ENCODE measurements around the gene ACE2. TPM values are rescaled to one million over a fixed set of nuclear protein-coding genes. Genes with fewer than 3 reads are reported as not detected.

ACE2 gene
- total RNA-seq, 1 experiment from 2014 or later, result 0.08 TPM

GRCh38 chrX:15605226-15605625 lies 4.5 kb upstream of the ACE2 start:
- H3K4me3 ChIP-seq, result no peak overlapping the region
- no peaks in the 10 kb centered on the region for H3K9me3 ChIP-seq (replicated peaks)
- no peak overlapping the region for H3K27ac ChIP-seq
- no peaks in the 10 kb centered on the region for H3K36me3 ChIP-seq
- no peak for DNase-seq (ENCODE audit: low read depth in 1 of 2, low spot score in 2 of 2)
- no peaks in the 10 kb centered on the region for H3K27me3 ChIP-seq (replicated peaks)
- no peaks in the 10 kb centered on the region for H3K4me1 ChIP-seq (replicated peaks)

GRCh38 chrX:15602761-15603160 lies 2.0 kb upstream of the ACE2 start:
- Histone ChIP-seq H3K36me3 (no peaks in the 10 kb centered on the region), H3K27ac (no peak overlapping the region), H3K9me3 (replicated peaks) (no peaks in the 10 kb centered on the region), H3K27me3 (replicated peaks) (no peaks in the 10 kb centered on the region), H3K4me3 (no peak overlapping the region), H3K4me1 (replicated peaks) (no peaks in the 10 kb centered on the region)
- DNase-seq (ENCODE audit: low read depth in 1 of 2, low spot score in 2 of 2), result no peak

GRCh38 chrX:15601932-15602331 lies 1.2 kb upstream of the ACE2 start:
- Histone ChIP-seq H3K9me3 (replicated peaks) (no peaks in the 10 kb centered on the region), H3K4me3 (no peak overlapping the region), H3K36me3 (no peaks in the 10 kb centered on the region), H3K27me3 (replicated peaks) (no peaks in the 10 kb centered on the region), H3K4me1 (replicated peaks) (no peaks in the 10 kb centered on the region), H3K27ac (no peak overlapping the region)
- DNase-seq (ENCODE audit: low read depth in 1 of 2, low spot score in 2 of 2), result no peak

GRCh38 chrX:15600049-15600448 lies 711 bp downstream of the ACE2 start:
- Histone ChIP-seq H3K4me1 (replicated peaks) (no peaks in the 10 kb centered on the region), H3K36me3 (no peaks in the 10 kb centered on the region), H3K27ac (no peak overlapping the region), H3K9me3 (replicated peaks) (no peaks in the 10 kb centered on the region), H3K4me3 (no peak overlapping the region), H3K27me3 (replicated peaks) (no peaks in the 10 kb centered on the region)
- no peak for DNase-seq (ENCODE audit: low read depth in 1 of 2, low spot score in 2 of 2)

- Histone ChIP-seq H3K4me3 (no peak overlapping the region), H3K36me3 (no peaks in the 10 kb centered on the region), H3K27me3 (replicated peaks) (no peaks in the 10 kb centered on the region), H3K27ac (no peak overlapping the region), H3K9me3 (replicated peaks) (no peaks in the 10 kb centered on the region), H3K4me1 (replicated peaks) (no peaks in the 10 kb centered on the region)
- DNase-seq (ENCODE audit: low read depth in 1 of 2, low spot score in 2 of 2), result no peak
Observed at GRCh38 chrX:15599461-15599860, 1.3 kb downstream of the ACE2 start.

GRCh38 chrX:15598026-15598425 lies 2.7 kb downstream of the ACE2 start:
- DNase-seq (ENCODE audit: low read depth in 1 of 2, low spot score in 2 of 2), result no peak
- no peaks in the 10 kb centered on the region for H3K4me1 ChIP-seq (replicated peaks)

GRCh38 chrX:15594371-15594770 lies 6.4 kb downstream of the ACE2 start:
- H3K27ac ChIP-seq, result no peak overlapping the region
- no peak for DNase-seq (ENCODE audit: low read depth in 1 of 2, low spot score in 2 of 2)
- no peaks in the 10 kb centered on the region for H3K27me3 ChIP-seq (replicated peaks)
- no peaks in the 10 kb centered on the region for H3K9me3 ChIP-seq (replicated peaks)
- no peaks in the 10 kb centered on the region for H3K4me1 ChIP-seq (replicated peaks)
- no peak overlapping the region for H3K4me3 ChIP-seq
- no peaks in the 10 kb centered on the region for H3K36me3 ChIP-seq

More at GRCh38 chrX:15598026-15598425, 2.7 kb downstream of the ACE2 start:
- no peaks in the 10 kb centered on the region for H3K9me3 ChIP-seq (replicated peaks)
- no peak overlapping the region for H3K27ac ChIP-seq
- H3K4me3 ChIP-seq, result no peak overlapping the region
- H3K36me3 ChIP-seq, result no peaks in the 10 kb centered on the region
- H3K27me3 ChIP-seq (replicated peaks), result no peaks in the 10 kb centered on the region

- no peaks in the 10 kb centered on the region for H3K36me3 ChIP-seq
- H3K9me3 ChIP-seq (replicated peaks), result no peaks in the 10 kb centered on the region
- no peaks in the 10 kb centered on the region for H3K27me3 ChIP-seq (replicated peaks)
- H3K27ac ChIP-seq, result no peak overlapping the region
- DNase-seq (ENCODE audit: low read depth in 1 of 2, low spot score in 2 of 2), result no peak
- H3K4me3 ChIP-seq, result no peak overlapping the region
- H3K4me1 ChIP-seq (replicated peaks), result peaks cover 3% of the 10 kb centered on the region; the same call in 1 of the 2 replicates
Observed at GRCh38 chrX:15579778-15580747, 20.7 kb downstream of the ACE2 start.

GRCh38 chrX:15576019-15576418 lies 24.7 kb downstream of the ACE2 start:
- H3K36me3 ChIP-seq, result no peaks in the 10 kb centered on the region
- H3K9me3 ChIP-seq (replicated peaks), result no peaks in the 10 kb centered on the region
- H3K27me3 ChIP-seq (replicated peaks), result no peaks in the 10 kb centered on the region
- H3K4me3 ChIP-seq, result no peak overlapping the region
- no peak overlapping the region for H3K27ac ChIP-seq
- DNase-seq (ENCODE audit: low read depth in 1 of 2, low spot score in 2 of 2), result peak in 1 of 2 experiments; percentile 4
- peaks cover 3% of the 10 kb centered on the region; the same call in 1 of the 2 replicates for H3K4me1 ChIP-seq (replicated peaks)

- no peaks in the 10 kb centered on the region for H3K36me3 ChIP-seq
- H3K4me3 ChIP-seq, result no peak overlapping the region
- H3K27ac ChIP-seq, result no peak overlapping the region
- no peaks in the 10 kb centered on the region for H3K9me3 ChIP-seq (replicated peaks)
- no peak for DNase-seq (ENCODE audit: low read depth in 1 of 2, low spot score in 2 of 2)
- H3K27me3 ChIP-seq (replicated peaks), result no peaks in the 10 kb centered on the region
- H3K4me1 ChIP-seq (replicated peaks), result peaks cover 3% of the 10 kb centered on the region; the same call in 1 of the 2 replicates
Observed at GRCh38 chrX:15574017-15574416, 26.7 kb downstream of the ACE2 start.

- Histone ChIP-seq H3K4me1 (replicated peaks) (no peaks in the 10 kb centered on the region), H3K36me3 (no peaks in the 10 kb centered on the region), H3K27me3 (replicated peaks) (no peaks in the 10 kb centered on the region), H3K4me3 (no peak overlapping the region), H3K27ac (no peak overlapping the region), H3K9me3 (replicated peaks) (no peaks in the 10 kb centered on the region)
- no peak for DNase-seq (ENCODE audit: low read depth in 1 of 2, low spot score in 2 of 2)
Observed at GRCh38 chrX:15570145-15570544, 30.6 kb downstream of the ACE2 start.

- no peak for DNase-seq (ENCODE audit: low read depth in 1 of 2, low spot score in 2 of 2)
Observed at GRCh38 chrX:15567886-15568616, 32.7 kb downstream of the ACE2 start.

GRCh38 chrX:15567267-15567666 lies 33.5 kb downstream of the ACE2 start:
- Histone ChIP-seq H3K36me3 (no peaks in the 10 kb centered on the region), H3K4me1 (replicated peaks) (no peaks in the 10 kb centered on the region), H3K4me3 (no peak overlapping the region), H3K27ac (no peak overlapping the region), H3K9me3 (replicated peaks) (no peaks in the 10 kb centered on the region), H3K27me3 (replicated peaks) (no peaks in the 10 kb centered on the region)
- no peak for DNase-seq (ENCODE audit: low read depth in 1 of 2, low spot score in 2 of 2)

More at GRCh38 chrX:15567886-15568616, 32.7 kb downstream of the ACE2 start:
- Histone ChIP-seq H3K27ac (no peak overlapping the region), H3K27me3 (replicated peaks) (no peaks in the 10 kb centered on the region), H3K4me3 (no peak overlapping the region), H3K4me1 (replicated peaks) (no peaks in the 10 kb centered on the region), H3K36me3 (no peaks in the 10 kb centered on the region), H3K9me3 (replicated peaks) (no peaks in the 10 kb centered on the region)

GRCh38 chrX:15566244-15566643 lies 34.5 kb downstream of the ACE2 start:
- Histone ChIP-seq H3K27ac (no peak overlapping the region), H3K4me1 (replicated peaks) (no peaks in the 10 kb centered on the region), H3K36me3 (no peaks in the 10 kb centered on the region), H3K27me3 (replicated peaks) (no peaks in the 10 kb centered on the region), H3K4me3 (no peak overlapping the region), H3K9me3 (replicated peaks) (no peaks in the 10 kb centered on the region)
- DNase-seq (ENCODE audit: low read depth in 1 of 2, low spot score in 2 of 2), result no peak

Data from SJSA1 (cell line).